ENCODE results near the gene P2RY2. TPM values are rescaled to one million over a fixed set of nuclear protein-coding genes. Genes with fewer than 3 reads are reported as not detected.

Gene P2RY2
- total RNA-seq, 1 donor from 2014 or later, result 0.30 TPM

DNA sequence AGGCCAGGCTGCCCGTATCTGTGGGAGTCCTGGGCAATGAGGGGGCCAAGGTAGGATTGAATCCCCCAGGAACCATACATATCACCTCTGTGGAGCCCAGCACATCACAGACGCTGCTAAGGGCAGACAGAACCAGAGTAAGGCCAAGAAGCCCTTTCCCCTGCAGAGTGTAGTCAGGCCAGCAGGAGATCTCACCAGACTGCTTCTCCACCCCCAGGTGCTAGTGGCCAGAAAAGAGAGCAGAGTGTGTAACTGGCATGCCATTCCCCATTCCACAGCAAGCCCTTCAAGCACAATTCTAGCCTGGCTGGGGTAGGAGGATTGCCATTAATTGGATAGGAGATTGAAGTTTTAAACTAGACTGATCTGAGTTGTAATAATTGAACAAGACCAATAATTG lies 47.9 kb upstream of the P2RY2 start:
- Histone ChIP-seq H3K79me2 (ENCODE audit: insufficient read depth, low read length) (no peaks in the 10 kb centered on the region), H3K4me1 (ENCODE audit: insufficient read depth, low read length) (no peaks in the 10 kb centered on the region), H3K27ac (ENCODE audit: low read depth, low read length) (no peak overlapping the region), H3K9ac (ENCODE audit: low read length) (no peak overlapping the region), H4K20me1 (ENCODE audit: insufficient read depth, low read length) (no peaks in the 10 kb centered on the region), H3K9me3 (ENCODE audit: insufficient read depth, low read depth, low read length) (no peaks in the 10 kb centered on the region), H3K4me3 (ENCODE audit: insufficient read depth, low read depth, low read length) (no peak overlapping the region), H3K4me2 (ENCODE audit: low read length) (no peak overlapping the region), H2AFZ (ENCODE audit: low read depth, low read length) (no peak overlapping the region), H3K27me3 (ENCODE audit: insufficient read depth, low read length) (peaks cover under 1% of the 10 kb centered on the region), H3K36me3 (ENCODE audit: insufficient read depth, low read length) (no peaks in the 10 kb centered on the region)
- no peaks in the 10 kb centered on the region for H3K9me3 Mint-ChIP-seq (ENCODE audit: unreplicated experiment)
- H3K36me3 Mint-ChIP-seq (ENCODE audit: low read depth, unreplicated experiment), result no peaks in the 10 kb centered on the region
- DNase-seq (ENCODE audit: low read depth), result no peak
- H3K27ac Mint-ChIP-seq (ENCODE audit: unreplicated experiment), result no peak overlapping the region
- no peak for FAIRE-seq
- no peak overlapping the region for H3K4me3 Mint-ChIP-seq (ENCODE audit: unreplicated experiment)
- peaks cover 2% of the 10 kb centered on the region for H3K4me1 Mint-ChIP-seq (ENCODE audit: low read depth, unreplicated experiment)
- TF ChIP-seq CTCF (IDR thresholded peaks at IDR 0.05; ENCODE audit: insufficient read depth, low read depth, low read length) (no peak), EZH2 (IDR thresholded peaks at IDR 0.05; ENCODE audit: insufficient read depth, low read length) (no peak)
- H3K27me3 Mint-ChIP-seq (ENCODE audit: low read depth, unreplicated experiment), result peaks cover 12% of the 10 kb centered on the region

DNA sequence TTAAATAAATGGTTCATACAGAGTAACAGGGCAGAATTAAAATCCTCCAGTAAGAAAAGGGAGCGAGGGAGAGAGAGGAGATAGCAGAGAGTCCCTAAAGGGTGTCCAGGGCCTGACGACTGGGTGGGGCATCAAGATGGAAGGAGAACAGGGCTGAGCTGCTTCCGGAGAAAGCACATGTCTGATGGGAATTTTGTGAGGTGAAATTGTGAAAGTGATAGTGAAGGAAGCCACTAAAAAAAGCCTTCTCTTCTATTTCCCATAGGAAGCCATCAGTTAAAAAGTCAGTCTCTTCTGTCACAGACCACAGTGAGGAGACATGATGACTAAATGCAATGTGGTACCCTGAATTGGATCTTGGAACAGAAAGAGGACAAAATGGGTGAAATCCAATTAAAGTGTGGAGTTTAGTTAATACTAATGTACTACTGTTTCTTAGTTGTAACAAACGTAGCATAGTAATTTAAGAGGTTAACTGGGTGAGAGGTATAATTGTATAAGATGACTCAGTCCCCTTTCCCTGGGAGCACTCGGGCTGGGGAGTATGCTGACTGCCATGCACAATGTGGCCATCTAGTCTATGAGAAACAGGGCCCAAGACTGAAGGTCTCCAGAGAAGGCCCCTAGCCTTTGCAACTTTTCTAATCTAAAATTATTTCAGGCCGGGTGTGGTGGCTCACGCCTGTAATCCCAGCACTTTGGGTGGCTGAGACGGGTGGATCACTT lies 46.5 kb upstream of the P2RY2 start:
- no peak overlapping the region for H3K27ac Mint-ChIP-seq (ENCODE audit: unreplicated experiment)

More for the DNA sequence above, 46.5 kb upstream of the P2RY2 start:
- Mint-ChIP-seq H3K27me3 (ENCODE audit: low read depth, unreplicated experiment) (peaks cover 16% of the 10 kb centered on the region), H3K36me3 (ENCODE audit: low read depth, unreplicated experiment) (no peaks in the 10 kb centered on the region), H3K4me3 (ENCODE audit: unreplicated experiment) (no peak overlapping the region), H3K9me3 (ENCODE audit: unreplicated experiment) (no peaks in the 10 kb centered on the region), H3K4me1 (ENCODE audit: low read depth, unreplicated experiment) (no peaks in the 10 kb centered on the region)
- Histone ChIP-seq H2AFZ (ENCODE audit: low read depth, low read length) (no peak overlapping the region), H3K27me3 (ENCODE audit: insufficient read depth, low read length) (no peaks in the 10 kb centered on the region), H3K4me1 (ENCODE audit: insufficient read depth, low read length) (no peaks in the 10 kb centered on the region), H3K36me3 (ENCODE audit: insufficient read depth, low read length) (no peaks in the 10 kb centered on the region), H3K9me3 (ENCODE audit: insufficient read depth, low read depth, low read length) (no peaks in the 10 kb centered on the region), H4K20me1 (ENCODE audit: insufficient read depth, low read length) (no peaks in the 10 kb centered on the region), H3K9ac (ENCODE audit: low read length) (no peak overlapping the region), H3K27ac (ENCODE audit: low read depth, low read length) (no peak overlapping the region), H3K79me2 (ENCODE audit: insufficient read depth, low read length) (no peaks in the 10 kb centered on the region), H3K4me3 (ENCODE audit: insufficient read depth, low read depth, low read length) (no peak overlapping the region), H3K4me2 (ENCODE audit: low read length) (no peak overlapping the region)
- DNase-seq (ENCODE audit: low read depth), result no peak
- FAIRE-seq, result no peak
- TF ChIP-seq EZH2 (IDR thresholded peaks at IDR 0.05; ENCODE audit: insufficient read depth, low read length) (no peak), CTCF (IDR thresholded peaks at IDR 0.05; ENCODE audit: insufficient read depth, low read depth, low read length) (no peak)

Data from astrocyte (in vitro differentiated cells and primary cell).